LHCN-M2 (cell line): ENCODE measurements around the gene OR51D1. TPM values are rescaled to one million over a fixed set of nuclear protein-coding genes. Genes with fewer than 3 reads are reported as not detected.

ENCODE experiments used
- DNase-seq: peaks from one replicate; pipeline ENCODE4 v3.0.0-alpha.2; 2012; ENCODE audit warnings: low read depth
- polyA plus RNA-seq: library from polyadenylated mRNA; unstranded; fragments of >200 nt; gene quantifications from one replicate; pipeline ENCODE4 v1.2.1, GENCODE V29; 2012; ENCODE audit warnings: missing spikeins
- total RNA-seq: library from RNA; depleted of rRNA; stranded (reverse); fragments of >200 nt; gene quantifications from 2 replicates; pipeline ENCODE4 v1.2.3, GENCODE V29; 2014; rRNA removed

The OR51D1 gene, protein sequence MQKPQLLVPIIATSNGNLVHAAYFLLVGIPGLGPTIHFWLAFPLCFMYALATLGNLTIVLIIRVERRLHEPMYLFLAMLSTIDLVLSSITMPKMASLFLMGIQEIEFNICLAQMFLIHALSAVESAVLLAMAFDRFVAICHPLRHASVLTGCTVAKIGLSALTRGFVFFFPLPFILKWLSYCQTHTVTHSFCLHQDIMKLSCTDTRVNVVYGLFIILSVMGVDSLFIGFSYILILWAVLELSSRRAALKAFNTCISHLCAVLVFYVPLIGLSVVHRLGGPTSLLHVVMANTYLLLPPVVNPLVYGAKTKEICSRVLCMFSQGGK
- total RNA-seq, result not detected in 2 replicates
- not detected for polyA plus RNA-seq

DNA sequence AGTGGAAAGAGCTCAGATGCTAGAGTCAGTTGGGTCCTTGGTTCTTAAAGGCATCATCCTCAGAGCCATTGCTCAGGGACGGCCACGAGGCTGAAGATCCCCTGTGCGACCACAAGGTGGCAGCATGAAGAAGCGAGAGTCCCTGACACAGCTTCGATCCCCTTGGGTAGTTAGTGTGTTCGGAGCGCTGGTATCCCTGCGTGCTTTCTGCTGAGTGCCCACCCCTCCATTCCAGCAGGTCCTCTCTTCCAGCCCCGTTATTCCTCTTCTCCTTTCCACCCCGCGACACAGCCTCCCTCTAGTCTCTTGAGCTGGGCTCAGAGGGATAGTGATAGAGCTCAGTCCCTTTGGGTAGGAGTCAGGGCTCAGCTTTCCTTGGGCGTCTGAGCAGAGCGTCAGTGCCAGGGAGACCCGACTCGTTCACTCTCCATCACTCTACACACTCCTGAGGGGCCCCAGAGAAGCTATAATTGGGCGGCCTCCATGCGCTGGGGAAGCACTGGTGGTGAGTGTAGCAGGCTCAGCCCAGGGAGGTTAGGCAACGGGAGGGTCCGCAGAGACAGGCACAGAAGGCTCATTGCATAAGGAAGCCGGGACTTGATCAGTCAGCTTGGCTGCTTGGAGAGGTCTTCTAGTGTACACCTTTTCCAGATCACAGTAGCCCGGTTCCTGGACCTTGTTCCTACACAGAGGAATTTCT is at the start of gene OR51D1:
Gene OR51D1 (plus strand): TSS at position 516 of the 700 bp plus-strand sequence. CDS start 2,314 bp downstream, outside the sequence.
- peak; percentile 56 for DNase-seq

DNA sequence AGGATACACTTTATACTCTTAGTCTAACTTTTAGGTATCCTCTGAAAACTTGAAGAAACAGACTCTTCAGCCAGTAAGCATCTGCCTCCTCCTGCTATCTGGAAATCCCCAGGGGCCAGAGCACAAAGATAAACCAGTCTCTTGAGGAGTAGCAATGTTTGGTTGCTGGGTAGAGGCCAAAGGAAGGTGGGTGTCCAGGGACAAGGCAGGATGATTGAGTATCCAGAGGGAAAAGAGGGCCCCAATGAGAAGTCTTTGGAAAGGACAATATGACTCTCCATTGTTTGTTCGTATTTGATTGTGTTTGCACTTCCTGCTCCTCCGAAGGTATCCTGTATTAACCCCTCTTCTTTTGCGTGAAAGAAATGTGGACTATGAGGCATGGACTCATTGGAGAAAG is 48.3 kb upstream of the OR51D1 start:
- no peak for DNase-seq

DNA sequence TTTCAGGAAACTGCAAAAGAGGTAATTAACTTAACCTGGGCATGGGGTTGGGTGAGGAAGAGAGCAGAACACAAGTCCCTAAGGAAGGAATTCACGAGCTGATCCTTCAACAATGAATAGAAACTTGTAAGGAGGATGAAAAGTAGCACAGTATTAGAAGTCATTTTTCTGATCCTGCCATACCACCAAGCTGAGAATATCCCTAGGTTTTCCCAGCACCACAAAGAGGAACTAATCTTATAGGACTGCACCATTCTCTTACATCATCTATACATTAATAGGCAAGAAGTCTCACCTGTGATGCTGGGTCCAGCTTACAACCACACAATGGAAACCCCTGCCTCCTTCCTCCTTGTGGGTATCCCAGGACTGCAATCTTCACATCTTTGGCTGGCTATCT is 43.5 kb upstream of the OR51D1 start, which contains the start of gene OR52I1:
Gene OR52I1 (plus strand): TSS at position 301 of the 400 bp plus-strand sequence. CDS start 0 bp downstream, at position 301.
- no peak for DNase-seq

DNA sequence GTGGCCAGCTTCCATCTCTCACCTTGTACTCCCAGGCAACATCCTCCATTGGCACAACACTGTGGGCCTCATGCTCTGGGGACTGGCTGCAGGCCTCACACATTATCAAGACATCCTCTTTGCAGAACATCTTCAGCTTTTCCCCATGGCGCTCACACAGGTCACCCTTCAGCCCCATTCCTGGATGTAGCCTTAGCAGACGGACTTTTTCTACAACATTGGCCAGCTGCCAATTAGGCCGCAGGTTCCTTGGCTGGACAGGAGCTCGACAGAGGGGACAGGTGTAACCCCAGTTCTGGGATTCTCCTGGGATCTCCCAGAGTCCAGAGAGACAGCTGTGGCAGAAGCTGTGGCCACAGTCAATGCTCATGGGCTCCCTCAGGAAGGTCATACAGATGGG is 32.2 kb upstream of the OR51D1 start:
- no peak for DNase-seq

DNA sequence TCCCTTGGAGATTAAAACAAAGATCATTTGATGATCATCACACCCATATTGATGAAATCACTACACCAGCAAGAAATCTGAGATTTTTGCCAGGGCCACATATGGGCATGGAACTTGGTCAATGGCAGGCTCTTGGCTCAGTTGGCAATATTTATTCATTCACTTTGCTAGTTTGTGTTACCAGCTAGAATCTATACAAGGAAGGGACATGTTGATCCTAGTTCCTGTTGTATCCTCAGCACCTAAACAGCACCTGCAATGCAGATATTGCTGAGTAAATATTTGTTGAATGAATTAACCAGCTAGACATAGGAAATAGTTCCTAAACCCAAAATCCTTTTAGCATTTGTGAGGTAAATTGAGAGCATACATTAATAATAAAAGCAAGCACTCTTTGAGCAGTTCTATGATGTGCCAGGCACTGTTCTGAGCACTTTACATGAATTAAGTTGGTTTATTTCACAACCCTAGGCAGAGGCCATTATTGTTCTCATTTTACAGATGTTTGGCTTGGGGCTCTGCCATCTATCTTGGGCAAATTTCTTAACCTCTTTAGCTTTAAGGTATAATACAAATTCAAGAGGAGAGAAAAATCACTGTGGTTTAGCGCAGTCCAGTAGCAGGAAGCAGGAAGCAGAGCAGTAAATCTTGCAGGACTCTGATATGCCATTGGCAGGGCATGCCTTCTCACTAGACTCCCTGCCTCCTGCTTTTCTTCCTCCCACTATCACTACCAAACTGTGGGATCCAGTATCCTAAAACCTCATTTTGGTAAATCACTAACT is 30.9 kb upstream of the OR51D1 start:
- DNase-seq, result no peak

DNA sequence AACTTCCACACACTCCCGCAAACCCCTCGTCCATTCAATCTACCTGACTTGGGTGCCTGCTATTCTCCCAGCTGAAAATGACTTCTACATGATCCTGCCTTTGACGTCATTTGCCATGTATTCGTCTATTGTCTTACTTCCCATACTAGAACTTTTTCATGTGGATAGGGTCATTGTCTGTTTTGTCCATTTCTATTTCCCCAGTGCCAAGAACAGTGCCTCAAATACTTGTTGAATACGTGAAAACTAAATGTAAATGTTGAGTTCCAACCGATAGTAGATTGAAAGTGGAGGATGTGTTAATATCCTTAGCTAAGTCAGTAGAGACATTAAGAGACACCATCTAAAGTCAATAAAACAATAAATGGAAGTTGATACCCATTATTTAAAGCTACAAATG is 30.2 kb upstream of the OR51D1 start:
- peak; percentile 13 for DNase-seq

DNA sequence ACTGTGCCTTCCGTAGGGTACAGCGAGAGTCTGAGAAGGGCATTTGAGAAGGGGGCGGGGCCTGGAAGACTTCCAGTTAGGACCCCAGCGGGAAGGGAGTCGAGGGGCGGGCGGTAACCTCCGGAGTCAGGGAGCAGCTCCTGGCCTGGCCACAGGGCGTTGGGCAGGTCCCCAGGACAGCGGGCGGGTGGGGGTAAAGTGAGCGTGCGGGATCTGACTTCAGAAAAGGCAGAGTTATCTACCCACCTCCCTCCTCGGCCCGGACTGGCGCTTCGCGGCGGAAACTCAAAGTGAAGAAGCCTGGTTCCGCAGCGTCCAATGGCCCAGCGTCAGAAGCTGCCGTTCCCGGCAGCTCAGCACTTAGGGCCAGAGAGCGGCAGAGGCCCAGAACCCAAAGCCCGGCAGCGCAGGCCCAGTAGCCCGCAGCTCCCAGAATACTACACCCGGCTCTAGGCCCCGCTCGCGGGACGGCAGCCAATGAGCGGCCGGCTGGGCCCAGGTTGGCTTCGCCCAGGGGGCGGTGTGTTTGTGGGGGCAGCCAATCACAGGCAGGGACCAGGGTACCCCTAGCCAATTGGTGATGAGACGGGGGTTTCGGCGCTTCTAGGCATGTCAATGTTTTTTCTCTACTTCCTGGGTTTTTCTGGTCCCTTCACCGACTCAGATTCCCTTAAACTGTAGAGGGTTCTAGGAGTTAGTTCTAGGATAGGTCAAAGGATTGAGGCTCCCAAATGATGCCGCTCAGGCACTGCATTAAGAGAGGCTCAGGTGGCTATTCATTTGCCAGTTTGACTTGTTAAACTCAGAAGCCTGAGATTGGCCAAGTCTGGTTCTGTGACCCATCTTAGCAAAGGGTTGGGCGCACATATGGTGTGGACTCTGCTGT is 29.3 kb upstream of the OR51D1 start, which contains the start of gene TRIM68:
Gene TRIM68 (minus strand): TSS at position 451 of the 886 bp plus-strand sequence. CDS start 2,727 bp downstream, outside the sequence.
- peak; percentile 95 for DNase-seq

DNA sequence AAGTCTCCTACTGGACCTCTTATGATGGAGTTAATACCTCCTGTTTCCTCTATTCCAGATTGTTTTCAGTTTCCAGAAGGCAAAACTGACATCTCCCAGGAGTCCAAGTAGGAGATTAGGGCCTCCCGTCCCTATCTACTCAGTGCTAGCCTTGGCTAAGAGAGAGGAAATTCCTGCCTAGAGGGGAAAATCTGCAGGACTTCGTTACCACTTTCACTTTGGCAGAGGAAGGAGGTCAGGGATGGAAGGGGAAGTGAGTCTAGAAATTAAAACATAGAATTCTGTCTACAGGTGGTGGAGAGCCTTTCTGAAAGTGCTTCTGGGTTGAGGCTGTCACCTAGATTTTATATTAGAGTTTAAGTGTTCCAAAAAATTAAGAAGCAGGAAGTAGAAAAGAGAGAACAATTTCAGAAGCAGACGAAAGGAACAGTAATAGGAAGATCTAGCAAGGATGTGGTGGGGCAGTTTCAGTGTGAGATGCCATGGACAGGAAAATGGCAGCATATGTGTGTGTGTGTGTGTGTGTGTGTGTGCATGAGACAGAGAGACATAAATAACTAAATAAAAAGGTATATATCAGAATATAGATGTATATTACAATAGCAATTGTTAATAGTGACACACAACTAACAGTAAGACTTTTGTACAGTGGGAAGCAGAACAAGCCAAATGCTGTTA is 26.9 kb upstream of the OR51D1 start:
- peak; percentile 13 for DNase-seq

DNA sequence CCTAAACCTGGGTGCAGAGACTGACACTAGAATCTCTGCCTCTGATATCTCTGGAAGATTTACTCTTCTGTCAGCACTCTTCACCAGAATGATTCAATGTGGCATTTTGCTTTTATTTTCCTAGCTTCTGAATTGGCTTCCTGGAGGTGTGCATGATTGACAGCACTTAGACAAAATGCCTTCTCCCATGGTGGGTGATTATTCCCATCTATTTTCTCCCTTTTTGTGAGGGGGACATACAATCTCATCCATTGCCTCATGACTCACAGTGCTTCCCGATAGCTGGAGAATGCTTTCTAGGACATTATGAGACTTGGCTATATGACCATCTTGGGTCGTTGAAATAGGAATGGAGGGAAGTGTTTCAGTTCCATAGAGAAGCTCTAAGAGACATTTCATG is 25.3 kb upstream of the OR51D1 start:
- no peak for DNase-seq

DNA sequence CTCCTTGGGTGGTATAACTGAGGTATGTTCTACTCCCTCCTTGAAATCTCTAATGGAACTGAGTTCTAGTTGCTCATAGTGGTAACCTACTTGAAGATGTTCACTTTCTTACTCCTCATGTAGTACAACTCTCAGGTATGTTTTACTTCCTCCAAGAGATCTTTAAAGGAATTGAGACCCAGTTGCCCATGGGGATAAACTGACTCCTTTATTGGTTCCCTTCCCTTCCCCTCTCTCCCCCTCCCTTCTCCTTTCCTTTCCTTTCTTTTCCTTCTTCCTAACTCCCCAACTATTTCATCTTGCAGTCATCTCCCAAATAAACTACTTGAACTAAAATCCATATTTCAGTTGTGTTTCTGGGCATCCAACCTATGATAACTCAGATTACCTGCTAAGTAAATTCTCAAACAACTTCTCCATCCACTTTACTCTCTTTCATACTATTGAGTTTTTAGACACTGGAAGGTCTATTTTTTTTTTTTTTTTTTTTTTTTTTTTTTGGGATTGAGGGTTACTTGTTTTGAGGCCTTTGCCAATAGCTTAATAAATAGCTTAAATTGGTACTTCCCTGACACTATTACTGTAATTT is 21.3 kb upstream of the OR51D1 start:
- DNase-seq, result no peak

DNA sequence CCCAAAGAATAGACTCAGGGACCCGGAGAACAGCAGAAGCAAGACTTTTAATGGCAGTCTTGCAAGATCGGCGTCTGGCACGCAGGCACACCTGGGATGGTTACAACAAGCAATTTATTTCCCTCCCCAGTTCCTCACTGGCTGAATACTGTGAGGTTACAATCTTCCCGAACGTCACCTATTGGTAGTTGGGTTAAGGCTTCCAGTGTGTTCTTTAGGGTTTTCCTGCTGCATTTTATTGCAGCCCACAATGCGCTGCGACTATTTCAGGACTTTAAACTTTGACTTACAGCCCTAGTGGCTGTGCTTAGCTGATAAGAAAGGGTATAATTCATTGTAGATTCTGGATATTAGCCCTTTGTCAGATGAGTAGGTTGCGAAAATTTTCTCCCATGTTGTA is 17.8 kb upstream of the OR51D1 start:
- DNase-seq, result no peak

DNA sequence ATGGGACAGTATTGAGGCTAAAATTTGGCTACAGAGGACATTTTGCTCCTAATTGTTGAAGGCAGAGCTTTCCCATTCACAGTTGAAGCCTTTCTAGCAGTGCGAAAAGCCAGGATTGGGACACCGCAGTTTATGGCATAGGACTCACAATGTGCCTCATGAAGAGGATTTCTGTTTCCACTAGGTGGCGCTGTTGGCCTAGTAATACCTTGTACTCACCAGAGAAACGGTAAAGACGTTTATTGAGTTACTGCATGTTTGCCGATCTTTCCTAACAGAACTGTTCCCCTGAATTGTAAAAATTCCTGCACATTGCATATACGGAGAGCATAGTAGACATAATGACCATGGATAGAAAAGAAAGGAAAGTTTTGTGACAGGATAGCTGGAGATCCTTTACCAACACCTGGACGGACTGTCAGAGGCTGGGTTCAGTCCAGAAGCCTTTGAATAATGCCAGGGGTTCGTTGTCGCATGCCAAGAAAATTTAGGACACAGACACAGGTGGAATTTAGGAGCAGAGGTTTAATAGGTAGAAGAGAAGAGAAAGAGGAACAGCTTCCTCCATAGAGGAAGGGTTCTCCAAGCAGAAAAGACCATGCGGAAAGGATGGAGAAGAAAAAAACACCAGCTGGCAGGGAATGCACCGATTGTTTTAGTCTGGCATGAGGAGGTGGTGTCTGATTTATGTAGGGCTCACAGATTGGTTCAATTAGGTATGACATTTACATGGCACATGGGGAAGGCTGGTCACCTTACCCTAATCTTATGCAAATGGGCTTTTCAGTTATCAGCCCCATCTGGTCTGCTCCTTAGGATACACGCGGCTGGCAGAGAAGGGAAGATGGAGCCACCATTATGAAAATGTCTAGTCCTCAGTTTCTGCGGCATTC is 10.8 kb upstream of the OR51D1 start:
- peak; percentile 65 for DNase-seq

DNA sequence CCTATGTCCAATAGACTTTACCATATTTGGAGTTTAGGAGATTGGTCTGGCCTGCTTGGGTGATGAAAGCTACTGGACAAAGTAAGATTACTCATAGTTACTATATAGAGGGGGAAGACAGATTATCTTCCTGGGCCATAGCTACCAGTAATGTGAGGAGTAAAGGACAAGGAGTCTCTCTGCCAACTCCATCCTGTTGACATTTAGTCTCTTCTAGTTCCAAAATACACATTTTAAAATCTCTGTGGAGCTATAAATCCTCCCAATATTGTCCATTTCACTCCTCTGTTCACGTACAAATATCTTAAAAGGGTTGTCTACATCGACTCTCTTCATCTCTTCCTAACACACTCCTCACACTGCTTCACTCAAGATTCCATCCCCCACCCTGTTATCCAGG is 1.1 kb upstream of the OR51D1 start:
- no peak for DNase-seq

DNA sequence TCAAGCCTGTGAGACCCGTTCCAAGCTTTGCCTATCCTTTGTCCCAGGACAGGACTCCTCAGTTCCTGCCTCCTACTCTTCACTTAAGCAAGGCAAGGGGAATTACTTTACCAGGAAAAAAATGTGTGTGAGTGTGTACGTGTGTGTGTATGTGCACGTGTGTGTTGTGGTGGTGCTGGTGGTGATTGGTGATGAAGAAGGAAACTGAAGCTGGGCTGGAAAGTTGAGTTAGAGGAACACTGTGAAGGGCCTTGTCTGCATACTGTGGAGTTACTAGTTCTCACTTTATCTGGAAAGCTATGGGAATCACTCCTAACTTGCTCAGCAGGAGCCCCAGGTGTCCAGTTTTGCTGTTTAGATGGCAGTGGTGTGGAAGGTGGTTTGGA is 378 bp downstream of the OR51D1 start:
- no peak for DNase-seq

DNA sequence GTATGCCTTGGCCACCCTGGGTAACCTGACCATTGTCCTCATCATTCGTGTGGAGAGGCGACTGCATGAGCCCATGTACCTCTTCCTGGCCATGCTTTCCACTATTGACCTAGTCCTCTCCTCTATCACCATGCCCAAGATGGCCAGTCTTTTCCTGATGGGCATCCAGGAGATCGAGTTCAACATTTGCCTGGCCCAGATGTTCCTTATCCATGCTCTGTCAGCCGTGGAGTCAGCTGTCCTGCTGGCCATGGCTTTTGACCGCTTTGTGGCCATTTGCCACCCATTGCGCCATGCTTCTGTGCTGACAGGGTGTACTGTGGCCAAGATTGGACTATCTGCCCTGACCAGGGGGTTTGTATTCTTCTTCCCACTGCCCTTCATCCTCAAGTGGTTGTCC is 2.7 kb downstream of the OR51D1 start:
- DNase-seq, result no peak

DNA sequence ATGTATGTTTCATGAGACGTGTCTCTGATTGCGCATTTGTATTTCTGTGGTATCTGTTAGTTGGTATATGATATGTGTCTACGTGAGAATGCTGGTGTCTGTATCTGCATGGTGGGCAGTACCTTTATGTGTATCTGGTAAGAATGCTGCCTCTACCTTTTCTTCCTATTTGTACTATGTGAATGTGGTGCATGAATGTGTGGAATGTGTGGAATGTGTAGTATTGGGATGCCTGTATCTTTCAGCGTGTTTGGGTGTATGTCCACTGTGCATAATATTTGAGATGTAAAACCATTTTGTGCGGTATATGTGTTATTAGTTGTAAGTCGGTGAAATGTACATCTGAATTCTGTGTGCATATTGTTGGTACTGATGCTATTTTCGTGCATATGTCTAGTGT is 4.2 kb downstream of the OR51D1 start:
- no peak for DNase-seq

DNA sequence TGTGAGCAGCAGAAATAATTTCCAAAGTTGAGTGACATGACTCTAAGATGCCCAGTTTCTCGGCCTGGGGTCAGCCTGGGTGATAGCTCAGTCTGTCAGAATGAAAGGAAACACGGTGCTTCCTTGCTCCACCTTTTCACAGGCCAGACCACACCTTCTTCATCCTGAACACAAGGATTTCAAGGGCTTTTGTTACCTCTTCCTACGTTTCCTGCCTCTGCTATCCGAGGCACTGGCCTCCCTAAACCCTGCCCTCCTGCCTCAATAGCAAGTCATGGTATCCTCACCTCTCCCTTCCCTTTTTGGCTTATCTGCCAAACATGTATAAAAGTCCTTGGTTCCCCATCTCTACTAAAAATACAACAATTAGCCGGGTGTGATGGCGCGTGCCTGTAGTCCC is 4.8 kb downstream of the OR51D1 start:
- DNase-seq, result no peak

DNA sequence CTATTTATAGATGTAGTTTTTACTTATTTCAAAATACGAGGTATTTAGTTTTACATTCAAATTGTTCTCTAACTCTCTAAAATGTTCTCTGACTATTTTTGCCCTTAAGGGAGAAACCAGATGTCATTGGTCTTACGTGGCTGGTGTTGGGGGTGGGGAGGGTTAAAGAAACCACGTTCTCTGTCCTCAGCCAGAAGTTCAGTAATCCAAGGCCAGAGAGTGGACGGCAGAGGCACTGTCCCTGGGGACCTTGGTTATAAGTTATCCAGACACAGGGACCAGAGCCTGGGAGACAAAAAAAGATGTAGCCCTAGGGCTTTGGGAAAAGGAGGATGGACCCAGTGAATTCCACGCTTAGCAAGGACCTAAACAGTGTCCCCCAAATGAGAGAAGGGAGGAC is 5.8 kb downstream of the OR51D1 start:
- peak; percentile 5 for DNase-seq

DNA sequence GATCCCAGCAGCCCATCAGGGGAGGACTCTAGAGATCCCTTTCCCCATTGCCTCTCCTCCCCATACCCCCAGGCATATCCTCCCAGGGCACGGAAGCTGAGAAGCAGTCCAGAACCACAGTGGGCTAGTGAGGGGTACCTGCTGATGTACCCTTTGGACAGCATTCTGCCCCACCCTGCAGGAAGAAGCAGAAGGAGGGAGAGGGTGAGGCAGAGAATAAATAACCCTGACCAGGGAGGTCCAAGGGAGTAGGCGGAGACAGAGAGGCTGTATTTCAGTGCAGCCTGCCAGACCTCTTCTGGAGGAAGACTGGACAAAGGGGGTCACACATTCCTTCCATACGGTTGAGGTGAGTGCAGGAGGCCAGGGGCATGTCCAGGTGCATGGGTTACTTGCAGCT is 6.4 kb downstream of the OR51D1 start, which contains the start of gene OR51E1:
Gene OR51E1 (plus strand): TSS at position 301 of the 400 bp plus-strand sequence. CDS start 8,545 bp downstream, outside the sequence.
- no peak for DNase-seq
